Endothelial cell (in vitro differentiated cells): Measurements from ENCODE around the gene FAM20C. TPM values are rescaled to one million over a fixed set of nuclear protein-coding genes. Genes with fewer than 3 reads are reported as not detected.
"Not testable (repeated sequence)": the region's sequence is repeated elsewhere in the genome, so short reads cannot be mapped to it uniquely, and the experiment has no call there.

Source experiments
- DNase-seq: peaks from one replicate; pipeline ENCODE4 v3.0.0; 2021; ENCODE audit warnings: low spot score
- H3K27ac Mint-ChIP-seq: one replicate; pipeline ENCODE4 v1.8.0; 2021; ENCODE audit warnings: mixed read lengths, inconsistent platforms; ENCODE audit not compliant: unreplicated experiment
- H3K27me3 Mint-ChIP-seq: one replicate; pipeline ENCODE4 v1.8.0; 2021; ENCODE audit warnings: mild to moderate bottlenecking, moderate library complexity, mixed read lengths, inconsistent platforms; ENCODE audit not compliant: unreplicated experiment
- H3K36me3 Mint-ChIP-seq: one replicate; pipeline ENCODE4 v1.8.0; 2021; ENCODE audit warnings: mild to moderate bottlenecking, low read depth, mixed read lengths, inconsistent platforms; ENCODE audit not compliant: unreplicated experiment
- H3K4me1 Mint-ChIP-seq: one replicate; pipeline ENCODE4 v1.8.0; 2021; ENCODE audit warnings: mild to moderate bottlenecking, mixed read lengths, inconsistent platforms; ENCODE audit not compliant: unreplicated experiment
- H3K4me3 Mint-ChIP-seq: one replicate; pipeline ENCODE4 v1.8.0; 2021; ENCODE audit warnings: mild to moderate bottlenecking, mixed read lengths, inconsistent platforms; ENCODE audit not compliant: unreplicated experiment
- H3K9me3 Mint-ChIP-seq: one replicate; pipeline ENCODE4 v1.8.0; 2021; ENCODE audit warnings: mixed read lengths, inconsistent platforms; ENCODE audit not compliant: unreplicated experiment
- total RNA-seq: library from RNA; stranded (reverse); fragmentation: NEBNext Ultra II Directional; extraction: Animal tissue kit (Norgen Biotek cat#: 25700); gene quantifications from one replicate; pipeline ENCODE4 v1.2.1, GENCODE V29; 2021; ENCODE audit not compliant: unreplicated experiment
- TF ChIP-seq, protein P1 (sequence below): fragments of 200-600 bp; sonication (generic); IDR thresholded peaks from one replicate; pipeline ENCODE4 v1.5.0; 2021; ENCODE audit warnings: antibody characterized with exemption; ENCODE audit not compliant: unreplicated experiment

The FAM20C gene
- total RNA-seq, 1 donor from 2014 or later, result 3.1 TPM

- Mint-ChIP-seq H3K36me3 (no peaks in the 10 kb centered on the region), H3K27ac (no peak overlapping the region), H3K9me3 (no peaks in the 10 kb centered on the region), H3K4me1 (no peaks in the 10 kb centered on the region), H3K4me3 (no peak overlapping the region), H3K27me3 (peaks cover 3% of the 10 kb centered on the region)
- TF ChIP-seq, protein P1, sequence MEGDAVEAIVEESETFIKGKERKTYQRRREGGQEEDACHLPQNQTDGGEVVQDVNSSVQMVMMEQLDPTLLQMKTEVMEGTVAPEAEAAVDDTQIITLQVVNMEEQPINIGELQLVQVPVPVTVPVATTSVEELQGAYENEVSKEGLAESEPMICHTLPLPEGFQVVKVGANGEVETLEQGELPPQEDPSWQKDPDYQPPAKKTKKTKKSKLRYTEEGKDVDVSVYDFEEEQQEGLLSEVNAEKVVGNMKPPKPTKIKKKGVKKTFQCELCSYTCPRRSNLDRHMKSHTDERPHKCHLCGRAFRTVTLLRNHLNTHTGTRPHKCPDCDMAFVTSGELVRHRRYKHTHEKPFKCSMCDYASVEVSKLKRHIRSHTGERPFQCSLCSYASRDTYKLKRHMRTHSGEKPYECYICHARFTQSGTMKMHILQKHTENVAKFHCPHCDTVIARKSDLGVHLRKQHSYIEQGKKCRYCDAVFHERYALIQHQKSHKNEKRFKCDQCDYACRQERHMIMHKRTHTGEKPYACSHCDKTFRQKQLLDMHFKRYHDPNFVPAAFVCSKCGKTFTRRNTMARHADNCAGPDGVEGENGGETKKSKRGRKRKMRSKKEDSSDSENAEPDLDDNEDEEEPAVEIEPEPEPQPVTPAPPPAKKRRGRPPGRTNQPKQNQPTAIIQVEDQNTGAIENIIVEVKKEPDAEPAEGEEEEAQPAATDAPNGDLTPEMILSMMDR, result no peak
- DNase-seq, result no peak
Observed at GRCh38 chr7:241513-241912, 49.1 kb downstream of the FAM20C start.

DNA sequence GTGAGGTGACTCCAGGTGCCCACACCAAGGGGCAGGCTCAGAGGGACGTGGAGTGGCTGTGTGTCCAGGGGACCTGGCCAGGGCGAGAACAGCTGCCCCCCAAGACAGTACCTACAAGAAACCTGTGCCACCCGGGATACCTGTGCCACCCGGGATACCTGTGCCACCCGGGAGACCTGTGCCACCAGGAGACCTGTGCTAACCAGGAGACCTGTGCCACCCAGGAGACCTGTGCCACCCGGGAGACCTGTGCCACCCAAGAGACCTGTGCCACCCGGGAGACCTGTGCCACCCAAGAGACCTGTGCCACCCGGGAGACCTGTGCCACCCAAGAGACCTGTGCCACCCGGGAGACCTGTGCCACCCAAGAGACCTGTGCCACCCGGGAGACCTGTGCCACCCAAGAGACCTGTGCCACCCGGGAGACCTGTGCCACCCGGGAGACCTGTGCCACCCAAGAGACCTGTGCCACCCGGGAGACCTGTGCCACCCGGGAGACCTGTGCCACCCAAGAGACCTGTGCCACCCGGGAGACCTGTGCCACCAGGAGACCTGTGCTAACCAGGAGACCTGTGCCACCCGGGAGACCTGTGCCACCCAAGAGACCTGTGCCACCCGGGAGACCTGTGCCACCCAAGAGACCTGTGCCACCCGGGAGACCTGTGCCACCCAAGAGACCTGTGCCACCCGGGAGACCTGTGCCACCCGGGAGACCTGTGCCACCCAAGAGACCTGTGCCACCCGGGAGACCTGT, 50.6 kb downstream of the FAM20C start:
- not testable (repeated sequence) for H3K4me1 Mint-ChIP-seq, H3K36me3 Mint-ChIP-seq, H3K4me3 Mint-ChIP-seq, DNase-seq, H3K27me3 Mint-ChIP-seq, H3K9me3 Mint-ChIP-seq, H3K27ac Mint-ChIP-seq

DNA sequence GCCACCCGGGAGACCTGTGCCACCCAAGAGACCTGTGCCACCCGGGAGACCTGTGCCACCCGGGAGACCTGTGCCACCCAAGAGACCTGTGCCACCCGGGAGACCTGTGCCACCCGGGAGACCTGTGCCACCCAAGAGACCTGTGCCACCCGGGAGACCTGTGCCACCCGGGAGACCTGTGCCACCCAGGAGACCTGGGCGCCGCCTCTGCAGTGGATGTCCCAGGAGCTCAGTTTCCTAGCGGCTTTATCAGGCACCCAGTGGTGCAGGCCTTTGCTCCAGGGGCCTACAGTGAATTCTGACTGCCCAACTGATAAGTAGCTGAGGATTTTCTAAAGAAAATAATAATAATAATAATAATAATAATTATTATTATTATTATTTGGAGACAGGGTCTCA, 51.2 kb downstream of the FAM20C start:
- not testable (repeated sequence) for H3K9me3 Mint-ChIP-seq, H3K27ac Mint-ChIP-seq, H3K27me3 Mint-ChIP-seq, H3K36me3 Mint-ChIP-seq, DNase-seq, H3K4me1 Mint-ChIP-seq, H3K4me3 Mint-ChIP-seq

DNA sequence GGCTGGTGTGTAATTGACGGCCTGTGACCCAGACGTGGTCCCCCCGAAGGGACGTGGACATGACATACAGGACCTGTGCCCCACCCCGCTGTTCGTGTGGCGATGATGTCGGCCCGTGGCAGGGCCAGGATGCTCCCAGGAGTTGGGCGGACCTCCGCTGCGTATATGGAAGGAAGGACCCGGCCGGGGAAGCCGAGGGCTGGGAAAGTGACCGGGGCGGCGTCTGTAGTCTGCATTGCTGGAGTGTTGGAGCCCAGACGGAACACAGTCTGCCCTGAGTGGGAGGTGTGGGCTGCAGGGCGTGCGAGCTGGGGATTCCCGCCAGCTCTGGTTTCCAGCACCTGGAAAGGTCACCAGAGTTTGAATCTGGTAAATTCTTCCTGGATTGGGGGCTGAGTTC, 52.6 kb downstream of the FAM20C start:
- H3K27me3 Mint-ChIP-seq, result peaks cover 3% of the 10 kb centered on the region
- TF ChIP-seq, protein P1, result no peak
- H3K27ac Mint-ChIP-seq, result no peak overlapping the region
- no peaks in the 10 kb centered on the region for H3K4me1 Mint-ChIP-seq
- no peak for DNase-seq
- peaks cover 2% of the 10 kb centered on the region for H3K36me3 Mint-ChIP-seq
- no peaks in the 10 kb centered on the region for H3K9me3 Mint-ChIP-seq
- no peak overlapping the region for H3K4me3 Mint-ChIP-seq

GRCh38 chr7:245574-246295, 53.4 kb downstream of the FAM20C start:
- H3K27me3 Mint-ChIP-seq, result peaks cover 3% of the 10 kb centered on the region
- no peak overlapping the region for H3K27ac Mint-ChIP-seq
- DNase-seq, result no peak
- H3K4me3 Mint-ChIP-seq, result no peak overlapping the region
- TF ChIP-seq, protein P1, result no peak
- peaks cover 4% of the 10 kb centered on the region for H3K36me3 Mint-ChIP-seq
- no peaks in the 10 kb centered on the region for H3K9me3 Mint-ChIP-seq
- no peaks in the 10 kb centered on the region for H3K4me1 Mint-ChIP-seq

DNA sequence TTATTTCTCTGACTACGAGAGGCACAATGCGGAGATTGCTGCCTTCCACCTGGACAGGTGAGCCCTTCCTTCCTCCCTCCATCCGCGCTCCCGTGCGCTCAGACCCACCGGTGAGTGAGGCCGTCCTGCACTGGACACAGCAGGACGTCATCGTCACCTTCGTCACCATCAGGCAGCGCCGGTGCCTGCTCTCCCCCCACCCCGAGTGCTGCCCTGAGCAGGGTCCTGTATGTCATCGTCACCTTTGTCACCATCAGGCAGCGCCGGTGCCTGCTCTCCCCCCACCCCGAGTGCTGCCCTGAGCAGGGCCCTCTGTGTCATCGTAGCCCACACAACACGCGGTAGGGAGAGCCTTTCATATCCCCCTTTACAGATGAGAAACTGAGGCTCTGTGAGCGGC, 54.1 kb downstream of the FAM20C start:
- Mint-ChIP-seq H3K27me3 (peaks cover 1% of the 10 kb centered on the region), H3K9me3 (no peaks in the 10 kb centered on the region), H3K4me1 (no peaks in the 10 kb centered on the region), H3K4me3 (no peak overlapping the region), H3K27ac (no peak overlapping the region), H3K36me3 (peaks cover 4% of the 10 kb centered on the region)
- DNase-seq, result no peak
- TF ChIP-seq, protein P1, result no peak
